ENCODE results near the gene ANKRD28.
A peak's percentile ranks its signal among the peaks of the same experiment; 100 is the strongest.
"Not testable (repeated sequence)": the region's sequence is repeated elsewhere in the genome, so short reads cannot be mapped to it uniquely, and the experiment has no call there.

ANKRD28 gene

DNA sequence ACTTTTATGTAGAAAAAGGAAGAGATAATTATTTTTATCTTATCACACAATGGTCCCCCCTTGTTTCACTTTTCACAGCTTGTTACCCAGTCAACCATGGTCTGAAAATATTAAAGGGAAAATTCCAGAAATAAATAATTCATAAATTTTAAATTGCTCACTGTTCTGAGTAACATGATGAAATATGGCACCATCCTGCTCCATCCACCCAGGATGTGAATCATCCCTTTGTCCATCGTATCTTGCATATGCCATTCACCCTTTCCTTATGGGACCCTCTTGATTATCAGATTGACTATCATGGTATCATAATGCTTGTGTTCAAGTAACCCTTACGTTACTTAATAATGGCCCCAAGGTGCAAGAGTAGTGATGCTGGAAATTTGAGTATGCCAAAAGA is 43.7 kb downstream of the ANKRD28 start:
- no peak overlapping the region for H3K4me3 ChIP-seq (ENCODE audit: low read depth, low read length)
- DNase-seq = peak; percentile 59
- H3K27me3 ChIP-seq (replicated peaks) = no peaks in the 10 kb centered on the region
- peaks cover 4% of the 10 kb centered on the region for H3K36me3 ChIP-seq (replicated peaks)
- TF ChIP-seq CTCF (IDR thresholded peaks at IDR 0.05; ENCODE audit: low read depth, low read length, missing control alignments) = no peak
- peak overlapping the region; percentile 61 for H3K27ac ChIP-seq
- in situ Hi-C loops (cut with HindIII; ENCODE audit: low pct_ligation_motif_present, low sequenced_read_pairs) = no loop called here

DNA sequence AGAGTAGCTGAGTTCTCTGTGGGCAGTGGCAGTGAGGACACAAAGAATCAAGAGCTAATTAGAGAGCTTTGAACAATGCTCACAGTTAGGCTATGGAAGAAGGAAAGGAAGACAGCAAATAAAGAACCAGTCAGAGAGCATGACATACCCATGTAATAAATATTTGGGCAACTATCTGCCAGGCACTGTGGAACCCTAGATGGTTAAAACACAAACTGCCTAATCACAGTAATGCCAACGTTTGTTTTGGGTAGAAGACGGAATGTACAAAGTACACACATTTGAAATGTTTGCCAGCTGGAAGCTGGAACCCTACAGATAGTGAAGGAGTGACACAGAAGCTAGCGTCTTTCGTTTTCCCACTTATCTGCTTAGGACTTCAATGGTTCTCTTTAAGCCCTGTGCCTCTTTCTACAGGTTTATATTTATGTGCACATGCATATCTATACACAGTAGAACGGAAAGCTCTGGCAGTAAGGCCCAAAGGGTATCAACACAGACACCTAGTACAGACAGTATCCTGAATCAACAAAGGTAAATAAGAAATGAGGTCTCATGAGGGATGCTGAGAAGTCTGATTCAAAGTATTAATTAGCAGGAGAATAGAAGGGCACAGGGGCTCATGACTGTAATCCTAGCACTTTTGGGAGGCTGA is 44.6 kb downstream of the ANKRD28 start:
- peaks cover 7% of the 10 kb centered on the region for H3K36me3 ChIP-seq (replicated peaks)
- no peak for DNase-seq

GRCh38 chr3:15750879-15751278 is 46.9 kb downstream of the ANKRD28 start:
- H3K27ac ChIP-seq = no peak overlapping the region
- peaks cover 13% of the 10 kb centered on the region for H3K36me3 ChIP-seq (replicated peaks)
- TF ChIP-seq CTCF (IDR thresholded peaks at IDR 0.05; ENCODE audit: low read depth, low read length, missing control alignments) = no peak
- DNase-seq = no peak
- H3K27me3 ChIP-seq (replicated peaks) = no peaks in the 10 kb centered on the region
- in situ Hi-C loops (cut with HindIII; ENCODE audit: low pct_ligation_motif_present, low sequenced_read_pairs) = no loop called here
- H3K4me3 ChIP-seq (ENCODE audit: low read depth, low read length) = no peak overlapping the region

More for the DNA sequence above, 44.6 kb downstream of the ANKRD28 start:
- H3K27me3 ChIP-seq (replicated peaks) = no peaks in the 10 kb centered on the region
- in situ Hi-C loops (cut with HindIII; ENCODE audit: low pct_ligation_motif_present, low sequenced_read_pairs) = no loop called here
- H3K27ac ChIP-seq = peak overlapping the region; percentile 61
- TF ChIP-seq CTCF (IDR thresholded peaks at IDR 0.05; ENCODE audit: low read depth, low read length, missing control alignments) = no peak
- no peak overlapping the region for H3K4me3 ChIP-seq (ENCODE audit: low read depth, low read length)

- no peaks in the 10 kb centered on the region for H3K27me3 ChIP-seq (replicated peaks)
- no peak overlapping the region for H3K4me3 ChIP-seq (ENCODE audit: low read depth, low read length)
- peaks cover 13% of the 10 kb centered on the region for H3K36me3 ChIP-seq (replicated peaks)
- in situ Hi-C loops (cut with HindIII; ENCODE audit: low pct_ligation_motif_present, low sequenced_read_pairs) = no loop called here
- TF ChIP-seq CTCF (IDR thresholded peaks at IDR 0.05; ENCODE audit: low read depth, low read length, missing control alignments) = no peak
- H3K27ac ChIP-seq = no peak overlapping the region
- no peak for DNase-seq
Observed at GRCh38 chr3:15750143-15750542, 47.6 kb downstream of the ANKRD28 start.

DNA sequence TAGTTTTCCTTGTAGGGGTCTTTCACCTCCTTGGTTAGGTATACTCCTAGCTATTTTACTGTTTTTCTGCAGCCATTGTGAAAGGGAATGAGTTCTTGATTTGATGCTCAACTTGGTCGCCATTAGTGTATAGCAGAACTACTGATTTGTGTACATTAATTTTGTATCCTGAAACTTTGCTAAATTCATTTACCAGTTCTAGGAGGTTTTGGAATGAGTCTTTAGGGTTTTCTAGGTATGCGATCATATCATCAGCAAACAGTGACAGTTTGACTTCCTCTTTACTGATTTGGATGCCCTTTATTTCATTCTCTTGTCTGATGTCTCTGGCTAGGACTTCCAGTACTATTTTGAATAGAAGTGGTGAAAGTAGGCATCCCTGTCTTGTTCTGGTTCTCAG is 51.9 kb downstream of the ANKRD28 start:
- in situ Hi-C loops (cut with HindIII; ENCODE audit: low pct_ligation_motif_present, low sequenced_read_pairs); H3K27me3 ChIP-seq (replicated peaks); H3K4me3 ChIP-seq (ENCODE audit: low read depth, low read length); H3K27ac ChIP-seq; DNase-seq: not testable (repeated sequence)
- H3K36me3 ChIP-seq (replicated peaks) = peaks cover 13% of the 10 kb centered on the region

DNA sequence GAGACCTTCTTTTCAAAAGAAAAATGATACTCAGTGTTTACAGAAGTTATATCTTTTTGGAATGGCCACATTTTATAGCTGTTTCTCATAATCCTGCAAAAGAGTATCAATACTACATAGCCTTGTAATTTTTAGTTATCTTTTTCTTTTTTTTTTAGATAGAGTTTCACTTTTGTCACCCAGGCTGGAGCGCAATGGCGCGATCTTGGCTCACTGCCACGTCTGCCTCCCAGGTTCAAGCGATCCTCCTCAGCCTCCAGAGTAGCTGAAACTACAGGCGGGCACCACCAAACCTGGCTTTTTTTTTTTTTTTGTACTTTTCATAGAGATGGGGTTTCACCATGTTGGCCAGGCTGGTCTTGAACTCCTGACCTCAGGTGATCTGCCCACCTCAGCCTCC is 53.6 kb downstream of the ANKRD28 start:
- Histone ChIP-seq H3K4me3 (ENCODE audit: low read depth, low read length) (no peak overlapping the region), H3K36me3 (replicated peaks) (peaks cover 12% of the 10 kb centered on the region), H3K27me3 (replicated peaks) (no peaks in the 10 kb centered on the region), H3K27ac (no peak overlapping the region)
- no peak for DNase-seq
- TF ChIP-seq CTCF (IDR thresholded peaks at IDR 0.05; ENCODE audit: low read depth, low read length, missing control alignments) = no peak
- in situ Hi-C loops (cut with HindIII; ENCODE audit: low pct_ligation_motif_present, low sequenced_read_pairs) = no loop called here
